Ammon's horn (tissue), 1 donor: ENCODE measurements around the gene MYOCD.
"Not testable (repeated sequence)": the region's sequence is repeated elsewhere in the genome, so short reads cannot be mapped to it uniquely, and the experiment has no call there.

Experiments used
- DNase-seq: peaks from one replicate; pipeline ENCODE4 v3.0.0-alpha.2; 2016; ENCODE audit warnings: low spot score

Gene MYOCD, protein sequence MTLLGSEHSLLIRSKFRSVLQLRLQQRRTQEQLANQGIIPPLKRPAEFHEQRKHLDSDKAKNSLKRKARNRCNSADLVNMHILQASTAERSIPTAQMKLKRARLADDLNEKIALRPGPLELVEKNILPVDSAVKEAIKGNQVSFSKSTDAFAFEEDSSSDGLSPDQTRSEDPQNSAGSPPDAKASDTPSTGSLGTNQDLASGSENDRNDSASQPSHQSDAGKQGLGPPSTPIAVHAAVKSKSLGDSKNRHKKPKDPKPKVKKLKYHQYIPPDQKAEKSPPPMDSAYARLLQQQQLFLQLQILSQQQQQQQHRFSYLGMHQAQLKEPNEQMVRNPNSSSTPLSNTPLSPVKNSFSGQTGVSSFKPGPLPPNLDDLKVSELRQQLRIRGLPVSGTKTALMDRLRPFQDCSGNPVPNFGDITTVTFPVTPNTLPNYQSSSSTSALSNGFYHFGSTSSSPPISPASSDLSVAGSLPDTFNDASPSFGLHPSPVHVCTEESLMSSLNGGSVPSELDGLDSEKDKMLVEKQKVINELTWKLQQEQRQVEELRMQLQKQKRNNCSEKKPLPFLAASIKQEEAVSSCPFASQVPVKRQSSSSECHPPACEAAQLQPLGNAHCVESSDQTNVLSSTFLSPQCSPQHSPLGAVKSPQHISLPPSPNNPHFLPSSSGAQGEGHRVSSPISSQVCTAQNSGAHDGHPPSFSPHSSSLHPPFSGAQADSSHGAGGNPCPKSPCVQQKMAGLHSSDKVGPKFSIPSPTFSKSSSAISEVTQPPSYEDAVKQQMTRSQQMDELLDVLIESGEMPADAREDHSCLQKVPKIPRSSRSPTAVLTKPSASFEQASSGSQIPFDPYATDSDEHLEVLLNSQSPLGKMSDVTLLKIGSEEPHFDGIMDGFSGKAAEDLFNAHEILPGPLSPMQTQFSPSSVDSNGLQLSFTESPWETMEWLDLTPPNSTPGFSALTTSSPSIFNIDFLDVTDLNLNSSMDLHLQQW

DNA sequence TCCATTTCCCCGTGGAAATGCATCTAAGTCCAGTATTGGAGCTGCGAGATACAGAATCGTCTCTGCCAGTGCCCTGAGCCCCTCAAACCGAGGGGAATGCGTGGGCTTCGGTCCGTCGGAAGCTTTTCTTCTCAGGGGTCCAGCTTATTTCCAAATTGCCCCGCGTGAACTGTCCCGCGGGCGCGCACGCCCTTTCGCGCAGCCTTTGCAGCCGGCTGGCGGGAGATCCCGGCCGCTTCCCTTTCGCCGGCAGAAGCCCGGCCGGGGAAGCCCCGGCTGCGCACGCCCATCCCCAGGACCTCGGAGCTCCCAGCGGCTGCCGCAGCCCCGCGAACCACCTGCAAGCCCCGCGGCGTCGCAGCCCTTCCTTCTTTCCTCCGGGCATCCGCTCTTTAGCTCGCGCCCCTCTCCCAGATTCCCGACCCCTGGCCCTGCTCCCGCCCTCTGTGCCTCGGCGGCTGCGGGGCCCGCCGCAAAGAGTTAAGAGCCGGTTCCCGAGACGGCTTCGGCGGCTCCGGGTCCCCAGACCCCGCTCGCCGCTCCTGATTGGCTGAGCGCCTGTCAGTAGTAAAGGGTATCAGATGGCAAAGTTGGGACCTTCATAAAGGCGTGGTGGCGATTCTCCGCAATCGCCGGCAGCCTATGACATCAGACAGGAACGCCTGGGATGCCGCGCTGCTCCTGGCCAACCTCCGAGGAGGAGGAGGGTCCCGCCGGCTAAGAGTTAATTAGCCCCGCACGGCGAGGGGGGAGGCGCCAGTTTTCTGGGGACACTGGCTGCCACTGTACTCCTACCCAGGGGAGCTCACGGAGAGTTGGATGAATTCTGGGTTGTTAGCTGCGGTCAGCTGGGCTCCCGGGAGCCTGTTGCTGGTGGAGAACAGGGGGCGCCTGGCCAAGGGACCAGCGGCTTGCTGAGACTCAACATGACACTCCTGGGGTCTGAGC lies at the start of gene MYOCD:
Gene MYOCD, plus strand, starts transcription at position 628 of the 948 bp plus-strand sequence. Its CDS starts 299 bp downstream, at position 927.
- no peak for DNase-seq

DNA sequence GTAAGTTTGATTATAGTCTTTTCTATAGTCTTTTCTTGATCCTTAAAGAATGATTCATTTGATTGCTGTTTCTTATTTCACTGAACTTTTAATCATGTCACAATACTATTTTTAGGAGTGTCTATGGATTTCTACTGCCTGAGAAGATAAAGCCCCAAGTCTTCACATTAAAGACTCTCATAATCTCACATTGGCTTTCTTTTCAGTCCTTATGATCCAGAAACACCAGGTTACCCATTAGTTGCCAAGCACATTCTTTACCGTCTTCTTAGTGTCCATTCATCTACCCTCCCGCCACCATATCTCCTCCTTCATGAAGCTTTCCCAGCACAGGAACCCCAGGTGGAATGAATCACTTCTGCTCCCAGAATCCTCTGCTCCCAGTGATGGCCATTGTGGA lies 49.5 kb upstream of the MYOCD start:
- DNase-seq = no peak

DNA sequence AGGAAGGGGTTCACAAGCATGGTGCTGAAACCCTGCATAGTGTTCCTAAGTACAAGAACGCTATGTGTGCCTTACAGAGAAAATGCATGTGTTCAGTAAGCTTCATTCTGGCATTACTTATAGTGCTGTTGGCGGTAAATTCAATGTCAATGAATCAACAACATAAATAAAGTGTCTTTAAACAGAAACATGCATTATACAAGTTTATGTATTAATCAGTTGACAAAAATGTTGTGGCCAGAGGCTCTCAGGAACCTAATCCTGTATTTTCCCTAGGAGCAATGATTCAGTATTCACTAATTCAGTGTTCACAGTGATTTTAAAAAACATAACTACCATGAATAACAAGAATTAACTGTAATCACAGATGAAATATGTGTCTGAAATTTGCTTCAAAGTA lies 47.1 kb upstream of the MYOCD start:
- DNase-seq = no peak

DNA sequence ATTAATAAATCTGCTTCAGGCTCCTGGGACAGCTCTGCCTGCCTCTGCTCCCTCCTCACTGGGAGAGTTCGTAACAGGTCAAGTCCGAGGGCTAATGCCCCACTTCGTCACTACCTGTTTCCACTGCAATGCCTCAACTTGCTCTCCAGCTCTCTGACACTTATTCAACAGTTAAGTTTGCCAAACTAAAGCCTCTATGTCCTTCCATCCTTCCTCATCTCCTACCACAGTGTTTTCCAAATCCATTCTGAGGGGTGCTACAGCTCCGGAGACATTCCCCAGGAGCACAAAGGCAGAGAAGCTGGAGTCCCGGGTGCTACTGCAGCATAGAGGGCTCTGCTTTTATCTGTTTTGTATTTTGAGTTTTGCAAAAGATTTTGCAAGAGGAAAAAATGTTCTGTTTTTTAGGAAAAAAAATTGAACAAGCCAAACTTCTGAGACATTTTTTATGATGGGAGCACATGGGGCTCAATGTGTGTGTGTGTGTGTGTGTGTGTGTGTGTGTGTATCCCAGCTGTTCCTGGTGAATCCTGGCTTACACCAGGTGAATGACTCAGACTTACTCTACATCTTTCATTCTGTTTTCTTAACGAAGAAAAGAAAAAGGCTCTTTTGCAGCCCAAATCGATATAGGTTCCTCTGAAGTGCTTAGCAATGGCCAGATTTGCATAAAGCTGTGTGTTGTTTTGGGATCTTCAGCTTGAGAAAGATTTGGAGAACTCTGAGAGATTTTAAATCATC lies 46.1 kb upstream of the MYOCD start:
- DNase-seq = no peak

DNA sequence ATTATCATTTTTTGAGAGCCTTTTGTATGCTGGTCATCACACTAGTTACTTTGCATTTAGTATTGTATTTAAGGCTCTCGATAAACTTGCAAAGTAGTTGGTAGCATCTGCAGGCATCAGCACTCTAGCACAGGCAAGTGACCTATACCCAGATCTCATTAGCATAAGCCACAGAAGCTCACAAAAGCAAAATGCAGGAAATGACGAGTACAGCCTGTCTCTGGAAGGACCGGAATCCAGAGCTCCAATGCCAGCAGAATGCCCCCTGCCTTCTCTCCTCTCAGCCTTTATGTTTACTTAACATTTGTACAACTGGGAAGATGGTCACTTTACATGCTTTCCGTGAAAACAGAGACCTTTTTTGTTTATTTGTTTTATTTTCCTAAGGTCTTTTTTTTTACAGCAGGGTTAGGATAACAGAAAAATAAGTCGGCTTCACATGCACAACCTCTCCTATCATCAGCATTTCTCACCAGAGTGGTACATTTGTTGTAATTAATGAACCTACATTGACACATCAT lies 45.4 kb upstream of the MYOCD start:
- DNase-seq = no peak

DNA sequence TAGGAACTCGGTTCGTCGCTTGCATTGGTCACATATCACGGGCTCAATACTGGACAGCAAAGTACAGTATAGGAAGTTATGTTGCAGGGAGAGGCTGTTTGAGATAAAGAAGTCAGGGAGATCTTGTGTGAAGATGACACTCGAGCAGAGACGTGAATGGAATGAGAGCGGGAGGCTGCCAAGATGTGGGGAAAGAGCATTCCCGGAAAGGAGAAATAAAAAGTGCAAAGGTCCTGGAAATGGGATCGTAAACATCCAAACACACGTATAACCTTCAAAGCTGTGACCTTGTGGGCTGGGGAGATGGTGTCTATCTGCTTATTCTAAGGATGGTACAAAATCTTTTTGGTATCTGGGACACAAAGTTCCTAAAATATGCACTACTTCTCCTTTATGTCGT lies 43.0 kb upstream of the MYOCD start:
- DNase-seq = no peak

DNA sequence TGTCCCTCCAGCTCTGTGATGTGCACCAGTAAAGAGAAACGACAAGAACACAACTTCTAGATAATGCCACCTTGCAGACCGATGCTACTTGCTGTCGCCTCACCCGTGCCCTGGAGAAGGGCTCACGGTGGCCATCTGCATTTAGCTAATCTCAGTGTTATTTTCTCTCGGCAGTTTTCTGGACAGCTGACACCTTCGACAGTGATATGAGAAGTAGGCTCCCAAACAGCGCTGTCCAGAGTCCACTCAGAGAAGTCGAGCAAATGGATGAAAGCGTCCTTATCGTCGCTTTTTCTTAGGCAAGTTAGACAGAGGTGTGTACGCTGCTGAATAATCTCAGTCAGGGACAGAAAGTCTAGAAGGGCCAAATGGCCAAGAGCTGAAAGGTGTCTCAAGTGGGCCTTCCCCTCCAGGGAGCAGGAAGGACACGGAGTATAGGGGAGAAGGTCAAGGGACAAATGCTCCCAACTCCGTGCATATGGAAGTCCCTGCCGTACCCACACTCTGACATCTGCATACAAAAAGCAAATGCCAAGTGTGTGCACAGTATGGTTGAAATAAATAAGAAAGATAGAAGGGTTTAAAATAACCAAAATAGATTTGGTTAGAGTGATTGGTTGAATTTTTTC lies 42.4 kb upstream of the MYOCD start:
- DNase-seq = no peak

DNA sequence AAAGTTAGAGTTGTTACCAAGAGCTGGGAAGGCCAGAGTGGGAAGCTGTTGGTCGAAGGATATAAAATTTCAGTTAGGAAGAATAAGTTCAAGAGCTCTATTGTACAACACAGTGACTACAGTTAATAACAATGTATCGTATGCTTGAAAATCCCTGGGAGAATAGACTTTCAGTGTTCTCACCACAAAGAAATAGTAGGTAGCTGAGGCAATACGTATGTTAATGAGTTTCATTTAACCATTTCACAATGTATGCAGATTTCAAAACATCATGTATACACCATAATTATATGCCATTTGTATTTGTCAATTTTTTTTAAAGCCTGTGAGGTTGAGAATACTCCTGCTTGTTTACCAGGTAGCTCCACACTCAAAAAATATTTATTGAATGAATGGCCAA lies 41.5 kb upstream of the MYOCD start:
- DNase-seq = no peak

DNA sequence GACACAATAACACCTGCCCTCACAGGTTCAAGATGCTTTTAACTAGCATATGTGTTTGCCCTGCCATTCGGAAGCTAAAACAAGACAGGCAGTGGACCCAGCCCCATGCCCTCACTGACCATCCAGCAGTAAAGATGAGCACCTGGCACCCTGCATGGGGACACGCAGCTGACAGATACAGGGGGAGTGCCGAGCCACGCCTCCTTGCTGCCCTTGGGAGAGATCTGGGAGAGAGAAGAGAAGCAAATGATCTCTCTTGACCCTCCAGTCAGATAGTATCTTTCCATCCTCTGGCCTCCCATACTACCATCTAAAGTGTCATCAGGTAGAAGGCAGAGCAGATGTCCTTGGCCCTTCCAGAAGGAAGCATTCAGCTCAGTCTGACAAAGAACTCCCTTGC lies 40.6 kb upstream of the MYOCD start:
- DNase-seq = no peak

DNA sequence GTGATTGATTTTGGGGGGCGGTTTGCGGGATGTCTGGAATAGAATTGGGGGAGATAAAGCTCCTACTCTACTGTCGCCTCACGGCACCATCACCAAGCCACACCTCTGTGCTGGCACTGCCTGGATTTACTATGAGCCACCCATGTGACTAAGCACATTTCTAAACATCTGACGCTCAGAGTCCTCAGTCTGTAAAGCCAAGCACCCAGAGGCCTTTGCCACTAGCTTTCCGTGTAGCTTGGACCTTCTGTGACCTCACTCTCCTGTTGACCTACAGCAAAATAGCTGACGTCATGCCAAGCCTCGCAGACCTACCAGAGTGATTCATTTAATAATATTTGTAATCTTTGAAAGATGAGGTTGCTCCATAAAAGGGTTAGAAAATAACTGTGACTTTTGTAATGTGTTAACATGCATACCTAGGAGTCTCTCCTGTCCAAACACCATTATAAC lies 38.5 kb upstream of the MYOCD start:
- DNase-seq = no peak

DNA sequence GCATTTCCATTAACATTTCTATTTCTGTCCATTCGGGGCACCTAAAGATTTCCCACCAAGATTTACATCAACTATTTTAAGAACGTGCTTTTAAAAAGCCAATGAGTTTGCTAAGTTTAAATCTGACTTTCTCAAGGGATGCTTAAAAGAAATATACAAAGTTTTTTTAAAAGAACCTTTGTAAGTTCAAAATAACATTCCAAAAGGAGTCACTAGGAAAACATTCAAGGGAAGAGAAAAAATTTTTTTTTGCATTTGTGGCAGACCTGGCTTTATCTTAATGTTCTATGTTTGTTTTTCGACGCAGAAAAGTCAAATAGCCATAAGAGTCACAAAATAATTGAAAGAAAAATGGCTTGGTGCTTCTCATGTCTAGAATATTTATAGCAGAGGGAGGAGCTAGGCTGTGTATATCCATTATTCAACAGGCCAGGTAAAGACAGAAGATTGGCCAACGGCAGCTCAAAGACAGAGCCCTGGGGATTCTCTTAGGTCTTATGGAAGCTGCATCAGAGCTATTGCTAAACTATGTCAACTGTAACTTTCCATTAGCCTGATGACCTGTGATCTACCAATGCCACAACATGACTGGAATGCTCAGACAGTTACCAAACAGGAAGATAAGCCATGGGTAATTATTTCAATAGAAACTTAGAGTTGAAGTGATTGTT lies 37.8 kb upstream of the MYOCD start:
- DNase-seq = no peak

DNA sequence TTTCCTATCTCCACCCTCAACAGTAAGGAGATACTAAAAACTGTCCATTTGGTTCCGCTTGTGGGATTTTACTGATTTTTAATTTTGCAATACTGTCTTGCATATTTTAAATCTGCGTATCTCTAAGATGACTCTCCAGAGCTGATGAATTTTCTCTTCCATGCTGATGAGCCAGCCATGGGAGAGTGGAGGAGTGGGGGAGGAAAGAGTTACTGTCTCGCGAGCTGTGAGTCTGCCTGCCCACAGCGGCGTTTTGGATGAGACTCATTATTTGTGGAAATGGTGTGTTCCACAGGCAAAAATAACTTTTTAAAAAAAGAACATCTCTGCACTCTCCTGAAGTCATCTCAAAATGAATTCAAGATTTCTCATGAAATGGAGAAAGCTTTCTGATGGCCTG lies 34.6 kb upstream of the MYOCD start:
- no peak for DNase-seq

DNA sequence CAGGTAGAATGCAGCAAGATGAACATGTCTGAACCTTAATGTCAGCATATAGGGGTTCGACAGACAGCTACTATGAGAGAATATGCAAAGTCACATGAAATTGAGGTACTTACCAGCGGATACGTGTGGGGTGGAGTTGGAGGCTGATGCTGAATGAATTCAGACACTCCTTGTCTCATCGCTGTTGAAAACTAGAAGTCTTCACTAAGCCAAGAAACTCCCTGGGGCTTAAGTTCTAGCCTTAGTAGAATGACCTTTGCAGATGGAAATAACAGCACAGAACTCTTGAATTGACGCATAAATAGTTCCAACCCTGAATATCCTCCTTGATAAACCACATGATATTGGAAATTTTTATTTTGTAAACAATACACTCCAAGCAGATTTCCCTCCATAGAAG lies 32.9 kb upstream of the MYOCD start:
- no peak for DNase-seq

DNA sequence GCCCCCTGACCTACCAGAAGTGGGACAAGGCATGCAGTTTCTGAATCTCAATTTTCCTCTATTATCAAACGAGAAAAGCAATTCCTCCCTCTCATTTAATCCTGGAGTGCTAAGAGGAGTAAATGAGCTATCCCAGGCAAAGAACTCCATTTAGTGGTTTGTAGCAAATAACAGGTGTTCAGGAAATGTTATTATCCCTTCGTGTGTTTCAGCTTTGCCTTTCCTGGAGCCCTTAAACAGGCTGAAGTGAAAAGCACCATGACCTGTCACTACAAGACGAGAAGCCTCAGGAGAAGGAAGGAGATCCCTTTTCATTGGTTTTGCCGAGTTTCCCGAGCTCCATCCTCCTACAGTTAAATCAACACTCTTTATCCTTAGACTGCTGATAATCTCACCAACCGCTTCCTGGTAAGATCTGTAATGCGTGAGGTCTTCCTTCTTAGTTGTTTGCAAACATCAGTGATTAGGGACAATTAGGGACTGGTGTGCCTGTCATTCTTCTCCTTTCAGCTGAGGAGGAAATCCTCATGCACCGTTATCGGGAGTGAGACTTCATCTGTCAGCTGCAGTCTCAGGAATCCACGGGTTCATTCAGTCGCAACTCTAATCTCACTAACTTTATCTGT lies 30.8 kb upstream of the MYOCD start:
- DNase-seq = no peak

DNA sequence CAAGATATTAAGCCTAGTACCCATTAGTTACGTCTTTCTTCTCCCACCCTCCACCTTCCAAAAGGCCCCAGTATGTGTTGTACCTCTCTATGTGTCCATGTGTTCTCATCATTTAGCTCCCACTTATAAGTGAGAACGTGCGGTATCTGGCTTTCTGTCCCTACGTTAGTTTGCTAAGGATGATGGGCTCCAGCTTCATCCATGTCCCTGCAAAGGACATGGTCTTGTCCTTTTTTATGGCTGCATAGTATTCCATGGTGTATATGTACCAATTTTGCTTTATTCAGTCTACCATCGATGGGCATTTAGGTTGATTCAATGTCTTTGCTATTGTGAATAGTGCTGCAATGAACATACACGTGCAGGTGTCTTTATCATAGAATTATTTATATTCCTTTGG lies 29.7 kb upstream of the MYOCD start:
- not testable (repeated sequence) for DNase-seq

DNA sequence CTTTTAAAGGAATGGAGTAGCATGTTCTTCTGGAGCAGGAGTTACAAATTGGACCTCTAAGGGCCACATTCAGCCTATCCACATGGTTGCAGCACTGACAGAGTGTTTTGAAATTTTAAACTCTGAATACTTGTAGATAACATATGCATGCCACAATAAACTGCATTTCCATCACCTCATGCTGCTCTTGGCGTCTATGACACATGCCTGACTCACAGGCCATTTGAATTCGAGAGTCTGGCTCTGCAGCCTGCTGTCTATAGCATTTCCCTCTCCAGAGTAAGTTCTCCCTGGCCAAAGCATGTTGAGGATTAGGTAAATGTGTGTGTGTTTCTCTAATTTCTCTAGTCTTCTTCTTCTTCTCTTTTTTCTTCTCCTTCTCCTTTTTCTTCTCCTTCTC lies 28.7 kb upstream of the MYOCD start:
- DNase-seq = no peak

DNA sequence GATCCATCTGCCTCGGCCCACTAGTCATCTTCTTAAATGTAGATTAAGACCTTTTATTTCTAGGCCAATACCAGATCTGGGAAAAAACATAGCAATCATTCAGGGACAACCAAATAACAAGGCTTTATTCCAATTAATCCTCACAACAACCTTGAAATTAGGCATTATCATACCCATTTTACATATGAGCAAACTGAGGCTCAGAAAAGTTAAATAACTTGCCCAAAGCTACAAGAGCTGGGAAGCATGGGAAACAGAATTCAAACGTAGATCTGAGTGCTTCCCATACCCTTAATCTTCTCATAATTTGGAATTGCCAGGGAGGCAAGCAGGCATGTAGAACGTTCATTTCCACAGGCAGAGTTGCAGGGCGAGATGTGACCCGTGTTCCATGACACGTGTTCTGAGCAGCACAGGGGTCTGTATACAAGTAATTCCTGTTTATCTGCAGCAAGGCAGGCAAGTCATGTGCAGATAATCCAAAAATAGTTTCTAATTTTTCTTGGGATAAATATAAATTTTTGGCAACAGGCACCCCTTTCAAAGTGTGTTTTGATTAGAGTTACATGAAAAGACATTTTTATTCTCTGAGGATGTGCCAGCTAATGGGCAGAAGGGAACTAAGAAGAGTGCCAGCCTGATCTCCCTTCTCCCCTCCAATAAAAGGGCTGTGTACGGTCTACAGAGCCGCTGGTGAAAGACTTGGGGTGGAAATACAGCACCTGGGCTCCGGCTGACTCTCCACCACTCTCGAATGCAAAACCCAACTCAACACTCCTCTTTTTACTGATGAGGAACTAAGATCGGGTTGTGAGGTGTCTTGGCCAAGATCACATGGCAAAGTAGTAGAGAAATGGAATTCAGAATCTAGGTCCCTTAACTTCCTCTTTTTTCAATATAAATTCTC lies 27.7 kb upstream of the MYOCD start:
- DNase-seq = no peak

DNA sequence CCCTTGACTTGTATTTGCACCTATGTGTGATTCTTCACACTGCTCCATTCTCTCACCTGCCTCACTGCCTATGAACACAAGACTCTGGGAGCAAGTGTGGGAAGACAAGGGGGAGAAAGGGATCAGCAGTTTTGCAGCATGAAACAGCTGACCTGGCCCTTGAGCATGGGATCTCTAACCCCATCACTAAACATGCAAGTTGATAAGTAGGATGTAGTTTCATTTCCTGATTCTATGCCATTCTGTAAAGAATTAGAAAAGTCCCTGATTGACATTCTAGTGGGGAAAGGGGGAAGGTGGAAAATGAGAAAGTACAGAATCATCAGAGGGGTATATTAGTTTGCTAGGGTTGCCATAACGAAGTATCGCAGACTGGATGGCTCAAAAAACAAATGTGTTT lies 25.3 kb upstream of the MYOCD start:
- DNase-seq = no peak
